DOHH2 (cell line): ENCODE results near the gene MEOX1.

Source experiments
- CTCF ChIP-seq: fragments of 200-600 bp; sonication (generic); IDR thresholded peaks from one replicate; pipeline ENCODE4 v1.5.1; 2014; ENCODE audit warnings: antibody characterized with exemption, mild to moderate bottlenecking, low read depth, low read length; ENCODE audit not compliant: poor library complexity, severe bottlenecking
- EZH2phosphoT487 ChIP-seq: fragments of 200-600 bp; sonication (generic); IDR thresholded peaks from 2 replicates; pipeline ENCODE4 v1.6.1; 2017; ENCODE audit warnings: borderline replicate concordance, mild to moderate bottlenecking, antibody characterized with exemption, low read length, moderate library complexity, mixed read lengths

GRCh38 chr17:43664096-43664495 lies 2.4 kb upstream of the MEOX1 start:
- TF ChIP-seq CTCF (no peak), EZH2phosphoT487 (no peak)
